Tracheal epithelial cell (primary cell): ENCODE results near the gene SGPP1. TPM values are rescaled to one million over a fixed set of nuclear protein-coding genes. Genes with fewer than 3 reads are reported as not detected.

ENCODE experiments used
- total RNA-seq: library from RNA; depleted of rRNA; stranded (reverse); fragments of >200 nt; gene quantifications from 2 replicates; pipeline ENCODE4 v1.2.1, GENCODE V29; 2014

The SGPP1 gene, protein sequence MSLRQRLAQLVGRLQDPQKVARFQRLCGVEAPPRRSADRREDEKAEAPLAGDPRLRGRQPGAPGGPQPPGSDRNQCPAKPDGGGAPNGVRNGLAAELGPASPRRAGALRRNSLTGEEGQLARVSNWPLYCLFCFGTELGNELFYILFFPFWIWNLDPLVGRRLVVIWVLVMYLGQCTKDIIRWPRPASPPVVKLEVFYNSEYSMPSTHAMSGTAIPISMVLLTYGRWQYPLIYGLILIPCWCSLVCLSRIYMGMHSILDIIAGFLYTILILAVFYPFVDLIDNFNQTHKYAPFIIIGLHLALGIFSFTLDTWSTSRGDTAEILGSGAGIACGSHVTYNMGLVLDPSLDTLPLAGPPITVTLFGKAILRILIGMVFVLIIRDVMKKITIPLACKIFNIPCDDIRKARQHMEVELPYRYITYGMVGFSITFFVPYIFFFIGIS
- total RNA-seq, result 39.2 and 41.0 TPM in 2 replicates

DNA sequence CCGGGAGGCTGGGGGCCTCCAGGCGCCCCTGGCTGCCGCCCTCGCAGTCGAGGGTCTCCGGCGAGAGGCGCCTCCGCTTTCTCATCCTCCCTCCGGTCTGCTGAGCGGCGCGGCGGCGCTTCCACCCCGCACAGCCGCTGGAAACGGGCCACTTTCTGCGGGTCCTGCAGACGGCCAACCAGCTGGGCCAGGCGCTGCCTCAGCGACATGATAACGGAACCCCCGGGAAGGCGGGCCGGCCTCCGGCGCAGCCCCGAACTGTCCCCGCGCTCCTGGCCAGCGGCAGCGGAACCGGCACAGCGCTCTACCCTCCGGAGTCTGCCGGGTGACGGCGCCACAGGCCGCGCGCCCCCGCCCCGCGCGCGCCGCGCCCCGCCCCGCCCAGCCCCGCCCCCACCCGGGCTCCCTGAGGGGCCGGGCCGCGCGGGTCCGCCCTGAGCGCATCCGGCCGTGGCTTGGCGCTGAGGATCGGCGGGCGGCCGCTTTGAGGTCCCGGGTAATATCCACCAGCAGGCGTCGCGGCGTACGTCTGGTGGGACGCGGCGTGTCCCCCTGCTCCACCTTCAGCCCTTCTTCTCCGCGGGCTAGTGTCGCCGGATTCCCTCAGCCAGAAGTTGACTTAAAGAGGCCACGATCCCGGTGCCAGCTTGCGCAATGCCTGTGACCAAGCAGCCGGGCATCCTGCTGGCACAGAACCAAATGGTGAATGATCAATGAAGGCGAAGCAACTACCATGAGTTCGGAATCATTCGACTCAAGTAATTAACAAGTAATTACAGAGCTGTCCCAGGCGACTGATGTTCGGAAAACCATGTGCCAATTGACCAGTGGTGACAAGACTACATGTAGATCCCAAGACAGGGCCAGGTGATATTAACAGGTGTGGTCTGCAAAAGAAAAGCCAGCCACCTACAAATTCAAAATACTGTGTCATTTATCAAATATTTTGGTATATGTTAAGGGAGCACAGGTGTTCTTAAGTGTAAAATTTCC is at the start of gene SGPP1:
SGPP1 (minus strand) TSS at position 330 of the 993 bp plus-strand sequence; CDS start at position 209, 121 bp downstream.

DNA sequence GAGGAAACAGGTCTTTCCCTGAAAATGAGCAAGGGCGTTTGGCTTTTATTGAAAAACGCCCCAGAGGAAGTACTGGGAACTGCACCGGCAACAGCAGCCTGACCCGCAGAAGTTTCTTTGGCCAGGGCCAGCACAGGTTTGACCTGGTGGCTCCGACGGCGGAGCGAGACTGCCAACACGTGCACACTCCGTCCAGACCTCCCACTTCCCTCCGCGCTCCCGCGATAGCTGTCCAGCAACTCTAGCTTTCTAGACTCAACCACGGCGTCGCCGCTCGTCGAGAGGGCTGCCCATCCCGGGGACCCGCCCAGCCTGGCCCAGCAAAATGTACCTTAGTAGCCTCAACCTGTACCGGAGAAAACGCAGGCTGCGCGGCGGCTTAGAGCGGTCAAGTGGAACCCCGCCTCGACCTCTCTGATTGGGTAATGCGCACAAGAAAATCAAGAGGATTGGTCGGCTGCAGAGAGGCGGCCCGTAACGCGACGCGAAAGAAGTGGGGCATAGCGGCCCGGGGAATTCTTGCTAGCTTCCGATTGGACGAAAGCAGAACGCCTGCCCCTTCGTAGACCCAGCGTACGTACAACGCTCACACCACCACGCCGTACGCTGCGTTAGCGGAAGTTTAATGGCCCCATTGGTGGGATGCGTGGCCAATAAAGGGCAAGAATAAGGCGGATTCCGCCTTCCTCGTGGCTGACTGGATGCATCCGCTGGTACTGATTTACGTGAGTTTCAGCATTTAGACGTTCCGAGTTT is 86.2 kb downstream of the SGPP1 start, which contains the start of gene WDR89:
WDR89 (minus strand) TSS at position 399 of the 756 bp plus-strand sequence. CDS start 41,929 bp downstream, outside the sequence.

Other genes with a start within 250 kb of the SGPP1 start
- 13.7 and 19.6 TPM in 2 replicates for gene PPP2R5E, start 184.7 kb downstream of the SGPP1 start, total RNA-seq
- 13.5 and 16.2 TPM in 2 replicates for gene WDR89, start 86.2 kb downstream of the SGPP1 start, total RNA-seq
- gene SYNE2, start 124.9 kb upstream of the SGPP1 start, total RNA-seq, result 40.5 and 59.5 TPM in 2 replicates